Ecto neural progenitor cell (in vitro differentiated cells): ENCODE data around the gene OAS1.
"Not testable (repeated sequence)": the region's sequence is repeated elsewhere in the genome, so short reads cannot be mapped to it uniquely, and the experiment has no call there.

ENCODE experiments used
- DNase-seq: peaks from one replicate; pipeline ENCODE4 v3.0.0-alpha.2; 2018; ENCODE audit warnings: low spot score

OAS1 gene

DNA sequence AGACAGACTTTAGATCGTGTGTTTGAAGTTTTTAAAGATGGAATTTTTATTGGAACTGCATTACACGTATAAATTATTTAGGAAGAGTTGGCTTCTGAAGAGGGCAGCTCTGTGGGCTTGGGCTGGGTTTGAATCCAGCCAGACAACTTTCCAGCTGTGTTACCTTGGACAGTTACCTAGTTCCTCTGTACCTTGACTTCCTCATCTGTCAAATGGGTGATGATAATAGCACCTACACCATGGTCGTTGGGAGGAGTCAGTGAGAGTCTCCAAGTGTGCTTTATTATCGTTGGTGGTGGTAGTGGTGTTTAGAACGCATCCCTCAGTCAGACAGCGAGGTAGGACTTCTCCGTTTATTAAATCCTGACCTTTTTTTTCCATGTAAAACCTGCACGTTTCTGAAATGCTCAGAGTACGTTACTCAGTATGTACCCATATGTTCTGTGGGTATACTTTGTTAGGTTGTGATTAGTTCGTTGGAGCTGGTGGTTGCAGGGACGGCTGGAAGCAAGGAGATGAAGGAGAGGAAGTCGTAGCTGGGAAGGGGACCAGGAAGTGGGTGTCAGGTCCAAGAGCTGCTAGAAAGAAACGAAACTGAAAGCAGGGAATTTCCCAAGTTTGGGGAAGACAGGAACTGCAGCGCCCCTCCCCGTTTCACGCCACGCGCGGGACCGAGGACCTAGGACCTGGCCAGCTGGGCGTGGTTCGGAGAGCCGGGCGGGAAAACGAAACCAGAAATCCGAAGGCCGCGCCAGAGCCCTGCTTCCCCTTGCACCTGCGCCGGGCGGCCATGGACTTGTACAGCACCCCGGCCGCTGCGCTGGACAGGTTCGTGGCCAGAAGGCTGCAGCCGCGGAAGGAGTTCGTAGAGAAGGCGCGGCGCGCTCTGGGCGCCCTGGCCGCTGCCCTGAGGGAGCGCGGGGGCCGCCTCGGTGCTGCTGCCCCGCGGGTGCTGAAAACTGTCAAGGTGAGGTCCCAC lies 31.3 kb downstream of the OAS1 start, which contains the start of gene OAS3:
Gene OAS3 (plus strand): TSS at position 734 of the 979 bp plus-strand sequence. CDS start 57 bp downstream, at position 791.
- DNase-seq: peak; percentile 62

DNA sequence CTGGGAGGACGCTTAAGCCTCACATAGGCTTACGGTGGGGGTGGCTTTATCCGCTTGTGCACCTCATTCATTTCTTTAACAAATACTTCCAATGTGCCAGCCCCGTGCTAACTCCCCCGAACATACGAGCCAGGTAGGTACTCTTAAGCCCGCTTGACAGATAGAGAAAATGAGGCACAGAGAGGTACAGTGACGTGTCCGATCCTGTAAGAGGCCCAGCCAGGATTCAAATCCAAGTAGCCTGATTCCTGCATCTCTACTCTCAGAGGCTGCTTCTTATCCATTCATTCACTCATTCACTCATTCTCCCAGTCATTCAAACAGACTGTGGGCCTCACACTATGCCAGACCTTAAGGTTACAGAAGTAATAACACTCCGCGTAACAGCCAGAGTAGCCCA lies 32.0 kb downstream of the OAS1 start:
- DNase-seq: no peak

- DNase-seq: no peak
These were observed 33.1 kb downstream of the OAS1 start for GRCh38 chr12:112939761-112940381.

DNA sequence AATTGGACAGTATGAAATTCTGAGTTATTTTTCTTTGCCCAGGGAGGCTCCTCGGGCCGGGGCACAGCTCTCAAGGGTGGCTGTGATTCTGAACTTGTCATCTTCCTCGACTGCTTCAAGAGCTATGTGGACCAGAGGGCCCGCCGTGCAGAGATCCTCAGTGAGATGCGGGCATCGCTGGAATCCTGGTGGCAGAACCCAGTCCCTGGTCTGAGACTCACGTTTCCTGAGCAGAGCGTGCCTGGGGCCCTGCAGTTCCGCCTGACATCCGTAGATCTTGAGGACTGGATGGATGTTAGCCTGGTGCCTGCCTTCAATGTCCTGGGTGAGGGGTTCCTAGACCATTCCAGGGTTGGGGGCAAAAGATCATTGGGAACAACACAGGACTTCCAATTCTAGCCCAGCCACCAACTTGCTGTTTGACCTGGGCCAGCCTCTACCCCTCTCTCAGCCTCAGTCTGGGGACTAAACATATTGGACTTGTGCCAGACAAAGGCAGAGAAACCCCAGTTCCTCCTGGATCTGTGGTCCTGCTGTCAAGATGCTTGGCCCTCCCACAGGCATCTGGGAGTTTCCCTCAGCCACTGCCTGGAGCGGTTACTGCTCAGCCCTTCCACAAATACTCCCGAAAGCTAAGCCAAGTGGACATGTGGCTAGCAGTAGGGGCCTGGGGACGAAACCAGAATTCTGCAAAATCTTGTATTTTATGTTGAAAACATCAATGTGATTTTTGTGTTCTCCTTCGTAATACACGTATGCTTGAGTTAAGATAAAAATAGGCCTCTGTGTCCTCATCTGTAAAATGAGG lies 35.0 kb downstream of the OAS1 start:
- DNase-seq: no peak

GRCh38 chr12:112942572-112942971 lies 35.8 kb downstream of the OAS1 start:
- no peak for DNase-seq

DNA sequence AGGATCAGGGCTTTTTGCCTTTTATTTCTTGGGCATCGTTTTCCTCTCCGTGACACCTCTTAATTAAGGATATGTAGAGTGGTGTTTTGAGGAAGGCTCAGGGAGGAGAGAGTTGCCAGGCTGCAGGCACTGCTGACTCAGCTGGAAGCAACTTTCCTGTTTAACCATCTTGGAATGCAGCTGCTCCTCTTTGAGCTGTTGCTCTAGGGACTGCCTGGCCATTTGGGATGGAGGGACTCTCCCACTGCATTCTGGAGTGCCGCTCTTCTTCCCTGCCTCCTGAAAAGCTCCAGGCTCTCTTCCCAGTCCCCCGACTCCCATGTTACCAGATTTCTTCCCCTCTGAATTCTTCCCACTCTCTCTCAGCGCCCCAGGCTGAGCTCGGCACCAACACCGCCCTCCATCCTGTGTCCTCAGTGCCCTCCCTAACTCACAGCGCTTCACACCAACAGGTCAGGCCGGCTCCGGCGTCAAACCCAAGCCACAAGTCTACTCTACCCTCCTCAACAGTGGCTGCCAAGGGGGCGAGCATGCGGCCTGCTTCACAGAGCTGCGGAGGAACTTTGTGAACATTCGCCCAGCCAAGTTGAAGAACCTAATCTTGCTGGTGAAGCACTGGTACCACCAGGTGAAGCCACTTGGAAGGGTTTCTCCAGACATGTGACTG lies 37.4 kb downstream of the OAS1 start:
- DNase-seq: no peak

DNA sequence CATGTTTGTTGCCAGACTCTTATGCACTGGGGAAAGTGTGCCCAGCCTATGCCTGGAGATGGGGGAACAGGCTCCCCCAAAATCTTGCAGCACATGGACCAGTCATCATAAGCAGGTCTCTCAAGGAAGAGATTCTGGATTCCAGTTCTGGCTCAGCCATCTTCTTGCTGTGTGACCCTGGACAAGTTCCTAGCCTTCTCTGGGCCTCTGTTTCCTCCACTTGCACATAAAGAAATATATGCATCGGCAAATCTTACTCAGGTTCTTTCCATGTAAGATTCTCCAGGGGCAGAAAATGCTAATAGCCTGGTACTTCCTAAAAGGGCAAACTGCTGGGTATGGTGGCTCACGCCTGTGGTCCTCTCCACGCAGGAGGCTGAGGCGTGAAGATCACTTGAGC lies 38.8 kb downstream of the OAS1 start:
- DNase-seq: no peak

GRCh38 chr12:112946236-112947000 lies 39.7 kb downstream of the OAS1 start:
- DNase-seq: no peak

DNA sequence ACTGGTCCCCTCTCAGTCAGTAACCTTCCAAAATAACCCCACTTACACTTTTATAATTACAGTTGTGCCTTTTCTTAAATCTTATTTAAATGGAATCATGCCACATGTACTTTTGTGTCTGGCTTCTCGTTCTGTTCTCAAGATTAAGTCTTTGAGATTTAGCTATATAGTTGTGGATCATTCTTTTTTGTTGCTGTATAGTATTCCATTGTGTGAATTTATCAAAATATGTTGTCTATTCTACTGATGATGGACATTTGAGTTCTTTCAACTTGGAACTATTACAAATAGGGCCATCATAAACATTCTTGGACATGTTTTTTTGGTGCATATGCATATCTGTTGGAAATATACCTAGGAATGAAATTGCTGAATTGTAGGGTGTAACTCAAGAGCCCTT lies 40.6 kb downstream of the OAS1 start:
- DNase-seq: no peak

- no peak for DNase-seq
These were observed 41.0 kb downstream of the OAS1 start for GRCh38 chr12:112947761-112948160.

- DNase-seq: peak; percentile 44
These were observed 42.0 kb downstream of the OAS1 start for GRCh38 chr12:112948806-112949205.

DNA sequence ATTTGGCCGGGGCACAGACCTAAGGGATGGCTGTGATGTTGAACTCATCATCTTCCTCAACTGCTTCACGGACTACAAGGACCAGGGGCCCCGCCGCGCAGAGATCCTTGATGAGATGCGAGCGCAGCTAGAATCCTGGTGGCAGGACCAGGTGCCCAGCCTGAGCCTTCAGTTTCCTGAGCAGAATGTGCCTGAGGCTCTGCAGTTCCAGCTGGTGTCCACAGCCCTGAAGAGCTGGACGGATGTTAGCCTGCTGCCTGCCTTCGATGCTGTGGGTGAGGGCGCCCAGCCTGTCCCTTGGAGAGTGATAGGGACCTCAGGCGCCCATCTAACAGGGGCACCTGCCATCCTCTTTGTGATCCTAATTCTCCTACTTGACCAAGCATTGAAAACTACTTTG lies 43.9 kb downstream of the OAS1 start:
- DNase-seq: no peak

DNA sequence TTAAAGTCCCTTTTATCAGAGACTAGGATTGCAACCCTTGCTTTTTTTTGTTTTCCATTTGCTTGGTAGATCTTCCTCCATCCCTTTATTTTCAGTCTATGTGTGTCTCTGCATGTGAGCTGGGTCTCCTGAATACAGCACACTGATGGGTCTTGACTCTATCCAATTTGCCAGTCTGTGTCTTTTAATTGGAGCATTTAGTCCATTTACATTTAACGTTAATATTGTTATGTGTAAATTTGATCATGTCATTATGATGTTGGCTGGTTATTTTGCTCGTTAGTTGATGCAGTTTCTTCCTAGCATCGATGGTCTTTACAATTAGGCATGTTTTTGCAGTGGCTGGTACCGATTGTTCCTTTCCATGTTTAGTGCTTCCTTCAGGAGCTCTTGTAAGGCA lies 50.4 kb downstream of the OAS1 start:
- DNase-seq: not testable (repeated sequence)

GRCh38 chr12:112961074-112961473 lies 54.3 kb downstream of the OAS1 start:
- DNase-seq: no peak

- no peak for DNase-seq
These were observed 54.8 kb downstream of the OAS1 start for GRCh38 chr12:112961536-112961935.

- DNase-seq: peak; percentile 40
These were observed 55.8 kb downstream of the OAS1 start for GRCh38 chr12:112962561-112962960.

- DNase-seq: peak; percentile 45
These were observed 56.6 kb downstream of the OAS1 start for GRCh38 chr12:112963227-112963861.

DNA sequence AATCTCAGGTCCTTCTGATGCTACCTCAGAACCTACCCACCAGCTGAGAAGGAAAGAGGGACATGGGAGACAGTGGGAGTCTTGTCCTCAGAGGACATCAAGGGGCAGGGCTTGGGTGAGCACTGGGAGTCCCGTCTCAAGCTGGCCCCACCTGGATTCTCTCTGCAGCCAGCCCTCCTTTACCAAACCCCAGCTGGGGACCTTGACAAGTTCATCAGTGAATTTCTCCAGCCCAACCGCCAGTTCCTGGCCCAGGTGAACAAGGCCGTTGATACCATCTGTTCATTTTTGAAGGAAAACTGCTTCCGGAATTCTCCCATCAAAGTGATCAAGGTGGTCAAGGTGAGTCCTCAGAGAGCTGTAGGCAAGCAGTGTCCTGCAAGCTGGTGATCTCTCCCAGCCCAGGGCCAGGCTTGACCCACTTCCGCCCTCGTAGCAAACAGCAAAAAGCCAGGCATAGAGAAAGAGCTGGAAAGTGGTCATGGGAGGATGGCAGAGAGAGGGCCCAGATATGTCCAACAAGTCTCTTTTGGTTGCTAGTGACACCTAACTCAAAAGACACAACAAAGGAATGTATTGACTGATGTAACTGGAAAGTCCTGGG lies 57.4 kb downstream of the OAS1 start:
- no peak for DNase-seq

GRCh38 chr12:112964915-112965314 lies 58.2 kb downstream of the OAS1 start:
- DNase-seq: no peak

DNA sequence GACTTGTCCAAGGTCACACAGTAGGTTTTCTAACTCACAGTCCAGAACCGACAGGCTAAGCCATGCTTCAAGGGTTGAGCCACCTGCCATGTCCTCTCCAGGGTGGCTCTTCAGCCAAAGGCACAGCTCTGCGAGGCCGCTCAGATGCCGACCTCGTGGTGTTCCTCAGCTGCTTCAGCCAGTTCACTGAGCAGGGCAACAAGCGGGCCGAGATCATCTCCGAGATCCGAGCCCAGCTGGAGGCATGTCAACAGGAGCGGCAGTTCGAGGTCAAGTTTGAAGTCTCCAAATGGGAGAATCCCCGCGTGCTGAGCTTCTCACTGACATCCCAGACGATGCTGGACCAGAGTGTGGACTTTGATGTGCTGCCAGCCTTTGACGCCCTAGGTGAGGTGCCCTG lies 58.9 kb downstream of the OAS1 start:
- DNase-seq: no peak
